Endodermal cell (in vitro differentiated cells): ENCODE results near the gene PDE4D. TPM values are rescaled to one million over a fixed set of nuclear protein-coding genes. Genes with fewer than 3 reads are reported as not detected.

Experiments used
- DNase-seq: peaks from one replicate; pipeline ENCODE4 v3.0.0-alpha.2; 2017
- H3K27ac ChIP-seq: 2 replicates; pipeline ENCODE4 v1.5.1; 2013; ENCODE audit warnings: mild to moderate bottlenecking, low read depth, low read length, moderate library complexity
- H3K27me3 ChIP-seq: 2 replicates; pipeline ENCODE4 v1.6.1; 2013; ENCODE audit warnings: mild to moderate bottlenecking, low read length, moderate library complexity; ENCODE audit not compliant: insufficient read depth, control insufficient read depth, poor library complexity, severe bottlenecking
- H3K36me3 ChIP-seq: 2 replicates; pipeline ENCODE4 v1.7.0; 2013; ENCODE audit warnings: mild to moderate bottlenecking, low read length, moderate library complexity; ENCODE audit not compliant: control insufficient read depth, insufficient read depth
- H3K4me1 ChIP-seq: one replicate; pipeline ENCODE4 v1.7.0; 2013; ENCODE audit warnings: low read length; ENCODE audit not compliant: control insufficient read depth, insufficient read depth
- H3K4me3 ChIP-seq: 2 replicates; pipeline ENCODE4 v1.5.1; 2013; ENCODE audit warnings: mild to moderate bottlenecking, low read length, moderate library complexity
- H3K9ac ChIP-seq: 2 replicates; pipeline ENCODE4 v1.6.1; 2013; ENCODE audit warnings: mild to moderate bottlenecking, low read length, moderate library complexity; ENCODE audit not compliant: poor library complexity, severe bottlenecking; ENCODE audit errors: extremely low read depth
- H3K9me3 ChIP-seq: 2 replicates; pipeline ENCODE4 v1.6.1; 2013; ENCODE audit warnings: mild to moderate bottlenecking, low read length, moderate library complexity; ENCODE audit not compliant: control insufficient read depth
- H3K27ac Mint-ChIP-seq: 2 replicates; pipeline ENCODE4 v1.8.0; 2020; ENCODE audit warnings: mixed read lengths
- H3K27me3 Mint-ChIP-seq: 2 replicates; pipeline ENCODE4 v1.8.0; 2021; ENCODE audit warnings: mild to moderate bottlenecking, mixed read lengths; ENCODE audit not compliant: insufficient read depth
- H3K36me3 Mint-ChIP-seq: 2 replicates; pipeline ENCODE4 v1.8.0; 2020; ENCODE audit warnings: low read depth, mixed read lengths
- H3K4me1 Mint-ChIP-seq: 2 replicates; pipeline ENCODE4 v1.8.0; 2020; ENCODE audit warnings: mixed read lengths
- H3K4me3 Mint-ChIP-seq: 2 replicates; pipeline ENCODE4 v1.8.0; 2020; ENCODE audit warnings: mild to moderate bottlenecking, moderate library complexity, mixed read lengths
- H3K9me3 Mint-ChIP-seq: 2 replicates; pipeline ENCODE4 v1.8.0; 2020; ENCODE audit warnings: mild to moderate bottlenecking, mixed read lengths
- WGBS, 2 experiments: methylation state at CpG; one replicate each; pipeline versions ENCODE4 v1.1.5 to v1.1.7; 2013; ENCODE audit warnings: missing lambda C conversion rate in 2 of 2, mixed read lengths in 1 of 2; ENCODE audit not compliant: insufficient coverage in 1 of 2, insufficient read length in 1 of 2; 5-methylcytosine and 5-hydroxymethylcytosine counted together
- total RNA-seq, 2 donors: library from RNA; stranded (reverse); fragmentation: NEBNext Ultra II Directional in 1 of 2; extraction: Animal tissue kit (Norgen Biotek cat#: 25700) in 1 of 2; gene quantifications; 2 replicates in 1 of 2; 3 replicates in 1 of 2; pipeline ENCODE4 v1.2.1, GENCODE V29; 2021
- TF ChIP-seq, protein P1 (sequence below): fragments of 200-600 bp; sonication (generic); conservative IDR thresholded peaks from 2 replicates; pipeline ENCODE4 v1.5.0; 2021; ENCODE audit warnings: antibody characterized with exemption, mild to moderate bottlenecking

Gene PDE4D
- total RNA-seq, 2 donors from 2014 or later: 9.2 to 11.4 TPM

- H3K27me3 Mint-ChIP-seq: no peaks in the 10 kb centered on the region
- TF ChIP-seq, protein P1, sequence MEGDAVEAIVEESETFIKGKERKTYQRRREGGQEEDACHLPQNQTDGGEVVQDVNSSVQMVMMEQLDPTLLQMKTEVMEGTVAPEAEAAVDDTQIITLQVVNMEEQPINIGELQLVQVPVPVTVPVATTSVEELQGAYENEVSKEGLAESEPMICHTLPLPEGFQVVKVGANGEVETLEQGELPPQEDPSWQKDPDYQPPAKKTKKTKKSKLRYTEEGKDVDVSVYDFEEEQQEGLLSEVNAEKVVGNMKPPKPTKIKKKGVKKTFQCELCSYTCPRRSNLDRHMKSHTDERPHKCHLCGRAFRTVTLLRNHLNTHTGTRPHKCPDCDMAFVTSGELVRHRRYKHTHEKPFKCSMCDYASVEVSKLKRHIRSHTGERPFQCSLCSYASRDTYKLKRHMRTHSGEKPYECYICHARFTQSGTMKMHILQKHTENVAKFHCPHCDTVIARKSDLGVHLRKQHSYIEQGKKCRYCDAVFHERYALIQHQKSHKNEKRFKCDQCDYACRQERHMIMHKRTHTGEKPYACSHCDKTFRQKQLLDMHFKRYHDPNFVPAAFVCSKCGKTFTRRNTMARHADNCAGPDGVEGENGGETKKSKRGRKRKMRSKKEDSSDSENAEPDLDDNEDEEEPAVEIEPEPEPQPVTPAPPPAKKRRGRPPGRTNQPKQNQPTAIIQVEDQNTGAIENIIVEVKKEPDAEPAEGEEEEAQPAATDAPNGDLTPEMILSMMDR: no peak
- no peak overlapping the region for H3K4me3 ChIP-seq
- H3K27me3 ChIP-seq: no peaks in the 10 kb centered on the region
- peaks cover 6% of the 10 kb centered on the region for H3K4me1 Mint-ChIP-seq
- no peak overlapping the region for H3K27ac ChIP-seq
- DNase-seq: no peak
- H3K36me3 ChIP-seq: no peaks in the 10 kb centered on the region
- no peak overlapping the region for H3K9ac ChIP-seq
- no peaks in the 10 kb centered on the region for H3K4me1 ChIP-seq
- H3K36me3 Mint-ChIP-seq: no peaks in the 10 kb centered on the region
- WGBS, 2 experiments: 90 to 93% methylated on average over 6 to 7 of the region's 7 CpGs
- no peaks in the 10 kb centered on the region for H3K9me3 ChIP-seq
- no peak overlapping the region for H3K4me3 Mint-ChIP-seq
- H3K9me3 Mint-ChIP-seq: no peaks in the 10 kb centered on the region
- H3K27ac Mint-ChIP-seq: no peak overlapping the region
Observed at GRCh38 chr5:59021837-59022514, 871.5 kb downstream of the PDE4D start.

DNA sequence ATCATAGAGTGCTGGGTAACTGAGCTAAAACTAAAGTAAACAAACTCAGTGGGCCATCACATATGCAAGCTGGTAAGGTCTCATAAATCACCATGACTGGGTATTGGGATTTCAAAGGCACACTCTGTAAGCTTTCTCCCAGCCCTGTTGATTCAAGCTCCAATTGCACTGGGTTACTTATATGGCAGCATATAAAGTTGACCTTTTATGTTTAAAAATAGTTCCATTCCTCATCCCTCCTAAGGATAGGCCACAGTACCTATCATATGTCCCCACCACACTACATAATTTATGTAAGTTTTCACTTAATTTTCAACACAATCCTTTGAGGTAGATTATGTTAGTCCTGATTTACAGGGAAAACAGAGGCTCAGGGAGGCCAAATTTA is 872.2 kb downstream of the PDE4D start:
- H3K4me3 ChIP-seq: no peak overlapping the region
- H3K27me3 Mint-ChIP-seq: no peaks in the 10 kb centered on the region
- no peaks in the 10 kb centered on the region for H3K36me3 ChIP-seq
- no peaks in the 10 kb centered on the region for H3K9me3 Mint-ChIP-seq
- H3K4me1 ChIP-seq: no peaks in the 10 kb centered on the region
- H3K9ac ChIP-seq: no peak overlapping the region
- TF ChIP-seq, protein P1: no peak
- DNase-seq: no peak
- H3K9me3 ChIP-seq: no peaks in the 10 kb centered on the region
- H3K36me3 Mint-ChIP-seq: no peaks in the 10 kb centered on the region
- no peaks in the 10 kb centered on the region for H3K27me3 ChIP-seq
- H3K27ac Mint-ChIP-seq: no peak overlapping the region
- peaks cover 6% of the 10 kb centered on the region for H3K4me1 Mint-ChIP-seq
- no peak overlapping the region for H3K27ac ChIP-seq
- H3K4me3 Mint-ChIP-seq: no peak overlapping the region

- 60 to 69% methylated on average over 2 to 3 of the region's 3 CpGs for WGBS, 2 experiments
- Histone ChIP-seq H3K4me3 (no peak overlapping the region), H3K9ac (no peak overlapping the region), H3K9me3 (no peaks in the 10 kb centered on the region), H3K27ac (no peak overlapping the region), H3K36me3 (no peaks in the 10 kb centered on the region), H3K27me3 (no peaks in the 10 kb centered on the region), H3K4me1 (no peaks in the 10 kb centered on the region)
- Mint-ChIP-seq H3K4me3 (no peak overlapping the region), H3K27me3 (no peaks in the 10 kb centered on the region), H3K36me3 (no peaks in the 10 kb centered on the region), H3K4me1 (peaks cover 6% of the 10 kb centered on the region), H3K9me3 (no peaks in the 10 kb centered on the region), H3K27ac (no peak overlapping the region)
- DNase-seq: no peak
- TF ChIP-seq, protein P1: no peak
Observed at GRCh38 chr5:59020611-59021285, 872.8 kb downstream of the PDE4D start.
